ENCODE measurements around the gene SLC7A10. TPM values are rescaled to one million over a fixed set of nuclear protein-coding genes. Genes with fewer than 3 reads are reported as not detected.
A peak's percentile ranks its signal among the peaks of the same experiment; 100 is the strongest.

Gene SLC7A10
- polyA plus RNA-seq, 1 of the 3 experiments (the other 2 are of a cell fraction): 0.02 TPM

DNA sequence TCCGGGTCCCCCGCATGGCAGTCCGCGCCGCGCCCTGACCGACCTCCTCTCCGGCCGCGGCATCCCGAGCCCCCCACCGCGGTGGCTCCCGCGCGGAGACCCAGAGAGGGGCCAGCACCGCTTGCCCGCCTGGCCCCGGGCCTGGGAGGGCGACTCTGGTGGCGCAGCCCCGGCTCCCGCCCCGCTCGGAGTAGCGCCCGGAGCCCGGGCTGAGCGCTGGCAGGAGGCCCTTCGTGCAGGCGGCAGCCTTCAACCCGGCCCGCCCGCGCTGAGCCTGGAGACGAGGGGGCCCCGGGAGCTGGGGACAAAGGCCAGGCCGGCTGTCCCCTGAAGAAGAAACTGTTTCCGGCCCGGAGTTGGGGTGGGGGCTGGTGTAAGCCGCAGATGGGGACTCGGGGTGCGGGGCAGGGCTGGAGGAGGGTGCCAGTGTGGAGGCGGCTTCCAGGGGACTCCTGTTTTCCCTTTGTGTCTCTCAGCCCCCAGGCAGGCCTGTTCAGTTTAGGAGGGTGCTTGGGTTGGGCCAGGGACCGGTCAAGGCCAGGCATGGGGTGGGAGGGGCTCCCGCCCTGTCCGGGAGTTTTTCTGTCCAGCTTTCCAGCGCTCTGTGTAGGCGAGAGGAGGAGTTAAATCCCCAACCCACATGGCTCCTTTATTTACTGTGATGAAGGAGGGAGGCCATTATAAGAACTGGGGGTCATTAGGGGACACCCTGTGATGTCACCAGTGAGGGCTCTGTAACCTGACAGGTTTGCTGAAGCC lies 30.6 kb downstream of the SLC7A10 start:
- Histone ChIP-seq H3K27ac (ENCODE audit: low read depth in 2 of 2, low read length in 1 of 2) (peak overlapping the region in 1 of 2 experiments; percentile 53; a peak in 1 of 4 replicates), H3K27me3 (ENCODE audit: insufficient read depth) (no peaks in the 10 kb centered on the region), H3K4me2 (peak overlapping the region; percentile 95), H2AFZ (ENCODE audit: low read depth) (peak overlapping the region; percentile 81; the same call in 1 of the 2 replicates), H3K79me2 (ENCODE audit: insufficient read depth) (no peaks in the 10 kb centered on the region), H3K36me3 (replicated peaks in 1 of 2; ENCODE audit: control insufficient read depth in 1 of 2, insufficient read depth in 2 of 2, low read length in 1 of 2) (peaks cover 0 to 3% of the 10 kb centered on the region in 2 experiments), H3K4me1 (ENCODE audit: control insufficient read depth in 1 of 2, insufficient read depth in 2 of 2, low read depth in 1 of 2, low read length in 1 of 2) (peaks cover 0 to 13% of the 10 kb centered on the region in 2 experiments; a peak in 1 of 4 replicates), H4K20me1 (ENCODE audit: insufficient read depth) (0 out of 2 replicates have a peak, but pooled peaks cover 5% of the 10 kb centered on the region), H3K9me3 (no peaks in the 10 kb centered on the region), H3F3A (replicated peaks; ENCODE audit: insufficient read depth) (no peaks in the 10 kb centered on the region), H3K9me2 (no peaks in the 10 kb centered on the region), H3K4me3 (ENCODE audit: low read depth in 2 of 2, low read length in 1 of 2) (peak overlapping the region; percentile 66), H3K9ac (peak overlapping the region; percentile 61; the same call in 1 of the 2 replicates)
- TF ChIP-seq FOXM1 (IDR thresholded peaks at IDR 0.05; ENCODE audit: low read depth) (no peak), MXI1 (IDR thresholded peaks at IDR 0.05; ENCODE audit: low read depth, low read length) (peak; percentile 78)
- POLR2A ChIA-PET: interaction anchor here (1.1 to 1.2 kb wide), 2 partner anchors 17 to 19 kb away, joined by 3 to 6 read pairs; no protein-coding TSS in a partner anchor
- CTCF ChIA-PET: interaction anchor here (0.7 to 6.5 kb wide), 8 partner anchors 11 to 212 kb away, joined by 3 to 44 read pairs (median 5); no protein-coding TSS in a partner anchor
- WGBS (ENCODE audit: low lambda C conversion rate): 3% methylated on average over 10 of the region's 49 CpGs
- DNase-seq: peak; percentile 78

- H3F3A ChIP-seq (replicated peaks; ENCODE audit: insufficient read depth): no peaks in the 10 kb centered on the region
- no peaks in the 10 kb centered on the region for H3K27me3 ChIP-seq (ENCODE audit: insufficient read depth)
- ChIA-PET CTCF (interaction anchor here (0.7 to 6.5 kb wide), 4 partner anchors 10 to 20 kb away, joined by 3 to 44 read pairs (median 8); no protein-coding TSS in a partner anchor), POLR2A (no interaction called here)
- DNase-seq: no peak
- H3K27ac ChIP-seq (ENCODE audit: low read depth in 2 of 2, low read length in 1 of 2): peak overlapping the region in 1 of 2 experiments; percentile 53; a peak in 1 of 4 replicates
- peaks cover 0 to 3% of the 10 kb centered on the region in 2 experiments for H3K36me3 ChIP-seq (replicated peaks in 1 of 2; ENCODE audit: control insufficient read depth in 1 of 2, insufficient read depth in 2 of 2, low read length in 1 of 2)
- H3K79me2 ChIP-seq (ENCODE audit: insufficient read depth): no peaks in the 10 kb centered on the region
- WGBS (ENCODE audit: low lambda C conversion rate): 1% methylated on average over 14 of the region's 57 CpGs
- H4K20me1 ChIP-seq (ENCODE audit: insufficient read depth): 0 out of 2 replicates have a peak, but pooled peaks cover 5% of the 10 kb centered on the region
- H3K4me3 ChIP-seq (ENCODE audit: low read depth in 2 of 2, low read length in 1 of 2): peak overlapping the region; percentile 66
- peaks cover 0 to 13% of the 10 kb centered on the region in 2 experiments; a peak in 1 of 4 replicates for H3K4me1 ChIP-seq (ENCODE audit: control insufficient read depth in 1 of 2, insufficient read depth in 2 of 2, low read depth in 1 of 2, low read length in 1 of 2)
- no peak overlapping the region; the same call in 1 of the 2 replicates for H2AFZ ChIP-seq (ENCODE audit: low read depth)
- H3K9me3 ChIP-seq: no peaks in the 10 kb centered on the region
- H3K9me2 ChIP-seq: no peaks in the 10 kb centered on the region
- H3K9ac ChIP-seq: peak overlapping the region; percentile 61; the same call in 1 of the 2 replicates
- H3K4me2 ChIP-seq: no peak overlapping the region
- TF ChIP-seq FOXJ3 (CRISPR knock-in tag; IDR thresholded peaks at IDR 0.05): no peak
- no peak for TF ChIP-seq NFIC (IDR thresholded peaks at IDR 0.05; ENCODE audit: borderline replicate concordance)
- TF ChIP-seq TCF12 (IDR thresholded peaks at IDR 0.05): no peak
- TF ChIP-seq, protein P1, sequence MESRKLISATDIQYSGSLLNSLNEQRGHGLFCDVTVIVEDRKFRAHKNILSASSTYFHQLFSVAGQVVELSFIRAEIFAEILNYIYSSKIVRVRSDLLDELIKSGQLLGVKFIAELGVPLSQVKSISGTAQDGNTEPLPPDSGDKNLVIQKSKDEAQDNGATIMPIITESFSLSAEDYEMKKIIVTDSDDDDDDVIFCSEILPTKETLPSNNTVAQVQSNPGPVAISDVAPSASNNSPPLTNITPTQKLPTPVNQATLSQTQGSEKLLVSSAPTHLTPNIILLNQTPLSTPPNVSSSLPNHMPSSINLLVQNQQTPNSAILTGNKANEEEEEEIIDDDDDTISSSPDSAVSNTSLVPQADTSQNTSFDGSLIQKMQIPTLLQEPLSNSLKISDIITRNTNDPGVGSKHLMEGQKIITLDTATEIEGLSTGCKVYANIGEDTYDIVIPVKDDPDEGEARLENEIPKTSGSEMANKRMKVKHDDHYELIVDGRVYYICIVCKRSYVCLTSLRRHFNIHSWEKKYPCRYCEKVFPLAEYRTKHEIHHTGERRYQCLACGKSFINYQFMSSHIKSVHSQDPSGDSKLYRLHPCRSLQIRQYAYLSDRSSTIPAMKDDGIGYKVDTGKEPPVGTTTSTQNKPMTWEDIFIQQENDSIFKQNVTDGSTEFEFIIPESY (IDR thresholded peaks at IDR 0.05; ENCODE audit: borderline replicate concordance, low read depth): no peak
- TF ChIP-seq SIN3A (IDR thresholded peaks at IDR 0.05; ENCODE audit: borderline replicate concordance, low read depth, low read length): no peak
- TF ChIP-seq GATA2 (CRISPR knock-in tag; IDR thresholded peaks at IDR 0.05): no peak
- TF ChIP-seq, protein P2, sequence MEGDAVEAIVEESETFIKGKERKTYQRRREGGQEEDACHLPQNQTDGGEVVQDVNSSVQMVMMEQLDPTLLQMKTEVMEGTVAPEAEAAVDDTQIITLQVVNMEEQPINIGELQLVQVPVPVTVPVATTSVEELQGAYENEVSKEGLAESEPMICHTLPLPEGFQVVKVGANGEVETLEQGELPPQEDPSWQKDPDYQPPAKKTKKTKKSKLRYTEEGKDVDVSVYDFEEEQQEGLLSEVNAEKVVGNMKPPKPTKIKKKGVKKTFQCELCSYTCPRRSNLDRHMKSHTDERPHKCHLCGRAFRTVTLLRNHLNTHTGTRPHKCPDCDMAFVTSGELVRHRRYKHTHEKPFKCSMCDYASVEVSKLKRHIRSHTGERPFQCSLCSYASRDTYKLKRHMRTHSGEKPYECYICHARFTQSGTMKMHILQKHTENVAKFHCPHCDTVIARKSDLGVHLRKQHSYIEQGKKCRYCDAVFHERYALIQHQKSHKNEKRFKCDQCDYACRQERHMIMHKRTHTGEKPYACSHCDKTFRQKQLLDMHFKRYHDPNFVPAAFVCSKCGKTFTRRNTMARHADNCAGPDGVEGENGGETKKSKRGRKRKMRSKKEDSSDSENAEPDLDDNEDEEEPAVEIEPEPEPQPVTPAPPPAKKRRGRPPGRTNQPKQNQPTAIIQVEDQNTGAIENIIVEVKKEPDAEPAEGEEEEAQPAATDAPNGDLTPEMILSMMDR (IDR thresholded peaks at IDR 0.05): no peak
- no peak for TF ChIP-seq SMC3 (IDR thresholded peaks at IDR 0.05; ENCODE audit: low read depth, low read length)
- TF ChIP-seq USF2 (IDR thresholded peaks at IDR 0.05; ENCODE audit: borderline replicate concordance, low read depth, low read length): no peak
- TF ChIP-seq FOSL2 (IDR thresholded peaks at IDR 0.05; ENCODE audit: borderline replicate concordance, low read depth): no peak
- no peak for TF ChIP-seq RAD21 (IDR thresholded peaks at IDR 0.05; ENCODE audit: low read length)
- no peak for TF ChIP-seq MAX (IDR thresholded peaks at IDR 0.05; ENCODE audit: low read depth)
- no peak for TF ChIP-seq JUND (IDR thresholded peaks at IDR 0.05)
- TF ChIP-seq RXRA (IDR thresholded peaks at IDR 0.05; ENCODE audit: borderline replicate concordance, low read depth): no peak
- TF ChIP-seq, protein P3, sequence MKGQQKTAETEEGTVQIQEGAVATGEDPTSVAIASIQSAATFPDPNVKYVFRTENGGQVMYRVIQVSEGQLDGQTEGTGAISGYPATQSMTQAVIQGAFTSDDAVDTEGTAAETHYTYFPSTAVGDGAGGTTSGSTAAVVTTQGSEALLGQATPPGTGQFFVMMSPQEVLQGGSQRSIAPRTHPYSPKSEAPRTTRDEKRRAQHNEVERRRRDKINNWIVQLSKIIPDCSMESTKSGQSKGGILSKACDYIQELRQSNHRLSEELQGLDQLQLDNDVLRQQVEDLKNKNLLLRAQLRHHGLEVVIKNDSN (IDR thresholded peaks at IDR 0.05; ENCODE audit: borderline replicate concordance, low read depth): no peak
- no peak for TF ChIP-seq EP300 (IDR thresholded peaks at IDR 0.05; ENCODE audit: borderline replicate concordance in 1 of 2, low read depth in 1 of 2, low read length in 1 of 2)
These were observed 31.1 kb downstream of the SLC7A10 start for GRCh38 chr19:33194532-33194885.

All from SK-N-SH (cell line).